Natural killer cell (primary cell): ENCODE results near the gene PAPOLA. TPM values are rescaled to one million over a fixed set of nuclear protein-coding genes. Genes with fewer than 3 reads are reported as not detected.
A peak's percentile ranks its signal among the peaks of the same experiment; 100 is the strongest.

Experiments used
- ATAC-seq, 3 donors: fragments of 150-1000 bp in 2 of 3; fragments of 200-7000 bp in 1 of 3; cut with Tn5 transposase; 1 replicate in 1 of 3; 2 replicates in 2 of 3; pipeline ENCODE4 v1.10.0; 2021; ENCODE audit warnings: mild to moderate bottlenecking in 2 of 3, moderate library complexity in 2 of 3
- DNase-seq, 2 donors: peaks; one replicate each; pipeline versions ENCODE4 v3.0.0 to v3.0.0-alpha.2; 2013 to 2021; ENCODE audit warnings: mixed read lengths in 1 of 2
- H3K27ac ChIP-seq: one replicate; pipeline ENCODE4 v1.5.1; 2013; ENCODE audit warnings: mild to moderate bottlenecking, low read length
- H3K27me3 ChIP-seq: one replicate; pipeline ENCODE4 v1.6.1; 2013; ENCODE audit warnings: low read length; ENCODE audit not compliant: control insufficient read depth, insufficient read depth
- H3K36me3 ChIP-seq: one replicate; pipeline ENCODE4 v1.6.1; 2013; ENCODE audit warnings: low read length; ENCODE audit not compliant: control insufficient read depth, insufficient read depth
- H3K4me1 ChIP-seq: one replicate; pipeline ENCODE4 v1.6.1; 2013; ENCODE audit warnings: low read length; ENCODE audit not compliant: control insufficient read depth, insufficient read depth
- H3K4me3 ChIP-seq: one replicate; pipeline ENCODE4 v1.5.1; 2013; ENCODE audit warnings: low read length
- H3K9me3 ChIP-seq: one replicate; pipeline ENCODE4 v1.6.1; 2013; ENCODE audit warnings: low read length; ENCODE audit not compliant: control insufficient read depth, insufficient read depth
- H3K27ac Mint-ChIP-seq, 2 donors: one replicate each; pipeline ENCODE4 v1.8.0; 2022; ENCODE audit warnings: mild to moderate bottlenecking in 2 of 2, mixed read lengths in 2 of 2, moderate library complexity in 1 of 2
- H3K27me3 Mint-ChIP-seq, 2 donors: one replicate each; pipeline ENCODE4 v1.8.0; 2022; ENCODE audit warnings: low read depth in 2 of 2, mixed read lengths in 2 of 2
- H3K36me3 Mint-ChIP-seq: one replicate; pipeline ENCODE4 v1.8.0; 2022; ENCODE audit warnings: mixed read lengths
- H3K4me1 Mint-ChIP-seq, 2 donors: one replicate each; pipeline ENCODE4 v1.8.0; 2022; ENCODE audit warnings: mixed read lengths in 2 of 2
- H3K4me3 Mint-ChIP-seq: one replicate; pipeline ENCODE4 v1.8.0; 2022; ENCODE audit warnings: mild to moderate bottlenecking, moderate library complexity, mixed read lengths
- H3K9me3 Mint-ChIP-seq, 2 donors: one replicate each; pipeline ENCODE4 v1.8.0; 2022; ENCODE audit warnings: mixed read lengths in 2 of 2
- CTCF ChIP-seq: fragments of 200-600 bp; IDR thresholded peaks from one replicate; pipeline ENCODE4 v1.8.0; 2022; ENCODE audit warnings: antibody characterized with exemption
- WGBS: methylation state at CpG from one replicate; pipeline ENCODE4 v1.1.7; 2013; ENCODE audit warnings: missing lambda C conversion rate; ENCODE audit not compliant: insufficient coverage; 5-methylcytosine and 5-hydroxymethylcytosine counted together
- intact Hi-C: fragments of 100-400 bp; cut with micrococcal nuclease; formaldehyde crosslinking; loops from one replicate; pipeline ENCODE4 v1.14.2; 2022
- total RNA-seq, 4 donors: library from RNA; stranded (reverse); fragments of 120-200 nt in 1 of 4; gene quantifications; one replicate each; pipeline versions ENCODE4 v1.2.3 to v1.2.4, GENCODE V29; 2013 to 2022

Gene PAPOLA
- total RNA-seq, 3 donors from 2014 or later (not counting 1 experiment from before 2014, with no cell fraction given): 200 to 225 (median 224) TPM

GRCh38 chr14:96574633-96575632, 72.8 kb downstream of the PAPOLA start:
- no peaks in the 10 kb centered on the region for H3K9me3 Mint-ChIP-seq
- no peak for TF ChIP-seq CTCF
- H3K36me3 Mint-ChIP-seq: no peaks in the 10 kb centered on the region
- WGBS: 94% methylated on average over 5 of the region's 6 CpGs
- Histone ChIP-seq H3K27me3 (no peaks in the 10 kb centered on the region), H3K27ac (no peak overlapping the region), H3K9me3 (no peaks in the 10 kb centered on the region), H3K36me3 (peaks cover 6% of the 10 kb centered on the region), H3K4me1 (peaks cover 5% of the 10 kb centered on the region), H3K4me3 (no peak overlapping the region)
- intact Hi-C loops: no loop called here
- DNase-seq (no peak), ATAC-seq (no peak)
- no peaks in the 10 kb centered on the region for H3K27me3 Mint-ChIP-seq
- peaks cover 14 to 36% of the 10 kb centered on the region in 2 donors for H3K4me1 Mint-ChIP-seq
- no peak overlapping the region for H3K27ac Mint-ChIP-seq
- no peak overlapping the region for H3K4me3 Mint-ChIP-seq

GRCh38 chr14:96576359-96576758, 74.2 kb downstream of the PAPOLA start:
- Mint-ChIP-seq H3K27me3 (no peaks in the 10 kb centered on the region), H3K9me3 (no peaks in the 10 kb centered on the region), H3K4me1 (peaks cover 23 to 47% of the 10 kb centered on the region in 2 donors), H3K36me3 (no peaks in the 10 kb centered on the region), H3K4me3 (no peak overlapping the region), H3K27ac (peak overlapping the region in 1 of 2 donors; percentile 25)
- Histone ChIP-seq H3K36me3 (peaks cover 6% of the 10 kb centered on the region), H3K27me3 (no peaks in the 10 kb centered on the region), H3K4me1 (peaks cover 12% of the 10 kb centered on the region), H3K4me3 (no peak overlapping the region), H3K27ac (no peak overlapping the region), H3K9me3 (no peaks in the 10 kb centered on the region)
- intact Hi-C loops: no loop called here
- DNase-seq: no peak
- 73% methylated on average over 6 of the region's 6 CpGs for WGBS
- ATAC-seq: no peak
- no peak for TF ChIP-seq CTCF

GRCh38 chr14:96576937-96577336, 74.8 kb downstream of the PAPOLA start:
- Histone ChIP-seq H3K4me1 (peaks cover 13% of the 10 kb centered on the region), H3K27me3 (no peaks in the 10 kb centered on the region), H3K36me3 (peaks cover 3% of the 10 kb centered on the region), H3K27ac (no peak overlapping the region), H3K4me3 (no peak overlapping the region), H3K9me3 (no peaks in the 10 kb centered on the region)
- peak in 1 of 3 donors; percentile 42 for ATAC-seq
- no peak for TF ChIP-seq CTCF
- H3K36me3 Mint-ChIP-seq: no peaks in the 10 kb centered on the region
- H3K4me1 Mint-ChIP-seq: peaks cover 23 to 53% of the 10 kb centered on the region in 2 donors
- no peaks in the 10 kb centered on the region for H3K9me3 Mint-ChIP-seq
- WGBS: 31% methylated on average over 3 of the region's 3 CpGs
- H3K27ac Mint-ChIP-seq: peak overlapping the region; percentile 0 to 25
- no peak for DNase-seq
- intact Hi-C loops: no loop called here
- no peak overlapping the region for H3K4me3 Mint-ChIP-seq
- no peaks in the 10 kb centered on the region for H3K27me3 Mint-ChIP-seq
